H1 (cell line): ENCODE measurements around the gene TP53BP1.

ENCODE experiments used
- EGR1 ChIP-seq: IDR thresholded peaks from 2 replicates; pipeline ENCODE4 v1.6.1; 2011; ENCODE audit warnings: low read depth, low read length, borderline replicate concordance
- EZH2 ChIP-seq: fragments of 200-600 bp; sonication (generic); IDR thresholded peaks from 2 replicates; pipeline ENCODE4 v1.7.1; 2012; ENCODE audit warnings: low read depth, mild to moderate bottlenecking, moderate library complexity, low read length, inconsistent platforms; ENCODE audit not compliant: severe bottlenecking
- RFX5 ChIP-seq: IDR thresholded peaks from 2 replicates; pipeline ENCODE4 v1.6.1; 2011; ENCODE audit warnings: low read depth, low read length, improper control_type of control experiment, borderline replicate concordance
- ZNF274 ChIP-seq: IDR thresholded peaks from 2 replicates; pipeline ENCODE4 v1.7.0; 2012; ENCODE audit warnings: low read length, borderline replicate concordance; ENCODE audit errors: extremely low read depth
- TF ChIP-seq, protein P1 (sequence below), 3 experiments: IDR thresholded peaks; 1 replicate in 2 of 3; 2 replicates in 1 of 3; pipeline versions ENCODE4 v1.5.1 to v1.6.1; 2011; ENCODE audit warnings: low read length in 3 of 3, mild to moderate bottlenecking in 3 of 3, inconsistent platforms in 2 of 3, low read depth in 1 of 3, moderate library complexity in 1 of 3; ENCODE audit not compliant: insufficient read depth in 1 of 3; ENCODE audit errors: control extremely low read depth in 1 of 3

DNA sequence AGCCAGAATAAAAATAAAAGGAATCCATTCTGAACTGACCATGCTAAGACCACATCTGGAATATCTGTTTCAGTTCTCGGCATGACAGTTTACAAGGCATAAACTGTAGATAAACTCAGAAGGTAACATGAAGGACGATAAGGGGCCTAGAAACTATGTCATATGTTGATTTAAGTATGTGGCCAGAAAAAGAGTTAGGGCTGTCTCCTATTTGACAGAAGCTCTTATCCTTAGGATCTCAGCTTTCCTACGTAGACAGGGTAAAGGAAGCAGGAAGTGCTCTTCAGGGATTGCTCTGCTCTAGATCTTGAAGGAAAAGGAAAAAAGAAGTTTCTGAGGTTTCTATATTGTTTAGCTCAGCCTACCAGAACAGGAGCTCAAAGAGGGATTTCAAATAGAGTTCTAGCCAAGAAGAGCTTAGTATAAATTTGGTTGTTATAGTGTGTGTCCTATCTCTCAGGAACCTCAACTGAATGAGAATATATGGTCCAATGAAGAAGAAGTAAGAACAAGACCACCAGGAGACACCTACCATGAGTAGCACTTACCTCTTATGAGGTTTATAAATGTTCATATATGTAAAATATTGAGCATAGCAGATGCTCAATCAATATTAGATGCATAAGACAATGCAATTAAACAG lies 59.2 kb downstream of the TP53BP1 start:
- TF ChIP-seq EGR1 (no peak), EZH2 (no peak), RFX5 (no peak), ZNF274 (no peak)
- TF ChIP-seq, protein P1, sequence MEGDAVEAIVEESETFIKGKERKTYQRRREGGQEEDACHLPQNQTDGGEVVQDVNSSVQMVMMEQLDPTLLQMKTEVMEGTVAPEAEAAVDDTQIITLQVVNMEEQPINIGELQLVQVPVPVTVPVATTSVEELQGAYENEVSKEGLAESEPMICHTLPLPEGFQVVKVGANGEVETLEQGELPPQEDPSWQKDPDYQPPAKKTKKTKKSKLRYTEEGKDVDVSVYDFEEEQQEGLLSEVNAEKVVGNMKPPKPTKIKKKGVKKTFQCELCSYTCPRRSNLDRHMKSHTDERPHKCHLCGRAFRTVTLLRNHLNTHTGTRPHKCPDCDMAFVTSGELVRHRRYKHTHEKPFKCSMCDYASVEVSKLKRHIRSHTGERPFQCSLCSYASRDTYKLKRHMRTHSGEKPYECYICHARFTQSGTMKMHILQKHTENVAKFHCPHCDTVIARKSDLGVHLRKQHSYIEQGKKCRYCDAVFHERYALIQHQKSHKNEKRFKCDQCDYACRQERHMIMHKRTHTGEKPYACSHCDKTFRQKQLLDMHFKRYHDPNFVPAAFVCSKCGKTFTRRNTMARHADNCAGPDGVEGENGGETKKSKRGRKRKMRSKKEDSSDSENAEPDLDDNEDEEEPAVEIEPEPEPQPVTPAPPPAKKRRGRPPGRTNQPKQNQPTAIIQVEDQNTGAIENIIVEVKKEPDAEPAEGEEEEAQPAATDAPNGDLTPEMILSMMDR (IDR thresholded peaks at IDR 0.05; ENCODE audit: control extremely low read depth in 1 of 3, insufficient read depth in 1 of 3, low read depth in 1 of 3, low read length in 3 of 3) = no peak
